ENCODE measurements around the gene CAP1.
A peak's percentile ranks its signal among the peaks of the same experiment; 100 is the strongest.
"Not testable (repeated sequence)": the region's sequence is repeated elsewhere in the genome, so short reads cannot be mapped to it uniquely, and the experiment has no call there.

CAP1 gene

GRCh38 chr1:40032240-40032891 lies 8.2 kb upstream of the CAP1 start:
- DNase-seq = peak; percentile 56

GRCh38 chr1:40034869-40035268 lies 5.7 kb upstream of the CAP1 start:
- DNase-seq = no peak

GRCh38 chr1:40036574-40036973 lies 4.0 kb upstream of the CAP1 start:
- no peak for DNase-seq

GRCh38 chr1:40037254-40037653 lies 3.3 kb upstream of the CAP1 start:
- not testable (repeated sequence) for DNase-seq

- DNase-seq = no peak
Observed at GRCh38 chr1:40038697-40039096, 1.8 kb upstream of the CAP1 start.

GRCh38 chr1:40039245-40039756 lies 1.2 kb upstream of the CAP1 start:
- peak; percentile 61 for DNase-seq

- peak; percentile 82 for DNase-seq
Observed at GRCh38 chr1:40039757-40040510, 595 bp upstream of the CAP1 start.

- DNase-seq = no peak
Observed at GRCh38 chr1:40041466-40041838, 923 bp downstream of the CAP1 start.

- no peak for DNase-seq
Observed at GRCh38 chr1:40042341-40042740, 1.8 kb downstream of the CAP1 start.

GRCh38 chr1:40044110-40044509 lies 3.6 kb downstream of the CAP1 start:
- no peak for DNase-seq

- no peak for DNase-seq
Observed at GRCh38 chr1:40045182-40045581, 4.7 kb downstream of the CAP1 start.

- DNase-seq = no peak
Observed at GRCh38 chr1:40045766-40046165, 5.2 kb downstream of the CAP1 start.

GRCh38 chr1:40047276-40047675 lies 6.7 kb downstream of the CAP1 start:
- no peak for DNase-seq

- DNase-seq = no peak
Observed at GRCh38 chr1:40047769-40048168, 7.2 kb downstream of the CAP1 start.

GRCh38 chr1:40049725-40050124 lies 9.2 kb downstream of the CAP1 start:
- DNase-seq = no peak

GRCh38 chr1:40050863-40051262 lies 10.3 kb downstream of the CAP1 start:
- no peak for DNase-seq

- no peak for DNase-seq
Observed at GRCh38 chr1:40053138-40053887, 12.8 kb downstream of the CAP1 start.

- no peak for DNase-seq
Observed at GRCh38 chr1:40056519-40057309, 16.2 kb downstream of the CAP1 start.

GRCh38 chr1:40057310-40058030 lies 16.9 kb downstream of the CAP1 start:
- no peak for DNase-seq

GRCh38 chr1:40058097-40058452 lies 17.5 kb downstream of the CAP1 start:
- DNase-seq = no peak

- no peak for DNase-seq
Observed at GRCh38 chr1:40058453-40059337, 18.2 kb downstream of the CAP1 start.
